22Rv1 (cell line): Measurements from ENCODE around the gene ADORA1.

ENCODE experiments used
- H3K27ac ChIP-seq: fragments of 450-650 bp; 2 replicates; pipeline ENCODE4 v1.5.1; 2017
- CTCF ChIP-seq: fragments of 450-650 bp; IDR thresholded peaks from 2 replicates; pipeline ENCODE4 v1.5.1; 2017; ENCODE audit warnings: mild to moderate bottlenecking
- ZFX ChIP-seq: fragments of 450-650 bp; IDR thresholded peaks from 2 replicates; pipeline ENCODE4 v1.6.1; 2017; ENCODE audit warnings: antibody characterized with exemption, borderline replicate concordance

ADORA1 gene

GRCh38 chr1:203186091-203186445, 58.5 kb downstream of the ADORA1 start:
- no peak overlapping the region for H3K27ac ChIP-seq
- no peak for TF ChIP-seq CTCF
- no peak for TF ChIP-seq ZFX

GRCh38 chr1:203186446-203187303, 59.1 kb downstream of the ADORA1 start, which contains the start of gene CHI3L1:
TSS of gene CHI3L1 (minus strand) at chr1:203186704. CDS start at chr1:203186623, 81 bp downstream.
- no peak for TF ChIP-seq ZFX
- no peak for TF ChIP-seq CTCF
- no peak within 1 kb of the TSS for H3K27ac ChIP-seq

GRCh38 chr1:203187304-203187685, 59.8 kb downstream of the ADORA1 start:
- TF ChIP-seq CTCF (no peak), ZFX (no peak)
- H3K27ac ChIP-seq = no peak overlapping the region

- no peak overlapping the region for H3K27ac ChIP-seq
- no peak for TF ChIP-seq ZFX
- TF ChIP-seq CTCF = no peak
Observed at GRCh38 chr1:203187689-203188264, 60.3 kb downstream of the ADORA1 start.

GRCh38 chr1:203188686-203189232, 61.2 kb downstream of the ADORA1 start:
- TF ChIP-seq CTCF (no peak), ZFX (no peak)
- no peak overlapping the region for H3K27ac ChIP-seq

GRCh38 chr1:203189951-203190352, 62.4 kb downstream of the ADORA1 start:
- no peak for TF ChIP-seq ZFX
- TF ChIP-seq CTCF = no peak
- no peak overlapping the region for H3K27ac ChIP-seq

- H3K27ac ChIP-seq = no peak overlapping the region
- TF ChIP-seq ZFX (no peak), CTCF (no peak)
Observed at GRCh38 chr1:203190949-203191348, 63.4 kb downstream of the ADORA1 start.
